T-helper 1 cell treated with Interleukin-12 subunit alpha and Interleukin-12 subunit beta and Interleukin-4 antibody, amounts not matched to agents 30 μg/mL and 1 μg/mL, for 36 hours (primary cell): ENCODE data around the gene GTF3C2.
"Not testable (repeated sequence)": the region's sequence is repeated elsewhere in the genome, so short reads cannot be mapped to it uniquely, and the experiment has no call there.

Source experiments
- H3K27ac Mint-ChIP-seq: one replicate; pipeline ENCODE4 v1.8.0; 2021; ENCODE audit warnings: mild to moderate bottlenecking, mixed read lengths
- H3K27me3 Mint-ChIP-seq: one replicate; pipeline ENCODE4 v1.8.0; 2021; ENCODE audit warnings: low read depth, mixed read lengths
- H3K36me3 Mint-ChIP-seq: one replicate; pipeline ENCODE4 v1.8.0; 2021; ENCODE audit warnings: low read depth, mixed read lengths
- H3K4me1 Mint-ChIP-seq: one replicate; pipeline ENCODE4 v1.8.0; 2021; ENCODE audit warnings: low read depth, mixed read lengths
- H3K4me3 Mint-ChIP-seq: one replicate; pipeline ENCODE4 v1.8.0; 2021; ENCODE audit warnings: mild to moderate bottlenecking, moderate library complexity, mixed read lengths
- H3K9me3 Mint-ChIP-seq: one replicate; pipeline ENCODE4 v1.8.0; 2021; ENCODE audit warnings: mixed read lengths

GTF3C2 gene

GRCh38 chr2:27320958-27321543 is 35.5 kb downstream of the GTF3C2 start:
- Mint-ChIP-seq H3K4me1 (peaks cover 18% of the 10 kb centered on the region), H3K36me3 (peaks cover 15% of the 10 kb centered on the region), H3K27me3 (no peaks in the 10 kb centered on the region), H3K9me3 (no peaks in the 10 kb centered on the region), H3K27ac (no peak overlapping the region), H3K4me3 (peak overlapping the region; percentile 99)

DNA sequence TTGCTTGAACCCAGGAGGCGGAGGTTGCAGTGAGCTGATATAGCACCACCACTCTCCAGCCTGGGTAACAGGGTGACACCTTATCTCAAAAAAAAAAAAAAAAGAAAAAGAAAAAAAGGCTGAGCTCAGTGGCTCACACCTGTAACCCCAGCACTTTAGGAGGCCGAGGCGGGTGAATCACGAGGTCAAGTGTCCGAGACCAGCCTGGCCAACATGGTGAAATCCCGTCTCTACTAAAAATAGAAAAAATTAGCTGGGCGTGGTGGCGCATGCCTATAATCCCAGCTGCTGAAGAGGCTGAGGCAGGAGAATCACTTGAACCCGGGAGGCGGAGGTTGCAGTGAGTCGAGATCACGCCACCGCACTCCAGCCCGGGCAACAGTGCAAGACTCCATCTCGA is 36.7 kb downstream of the GTF3C2 start:
- not testable (repeated sequence) for H3K27me3 Mint-ChIP-seq, H3K36me3 Mint-ChIP-seq, H3K9me3 Mint-ChIP-seq, H3K27ac Mint-ChIP-seq, H3K4me3 Mint-ChIP-seq
- H3K4me1 Mint-ChIP-seq = peaks cover 18% of the 10 kb centered on the region

GRCh38 chr2:27316655-27317412 is 39.7 kb downstream of the GTF3C2 start:
- Mint-ChIP-seq H3K27ac (no peak overlapping the region), H3K4me1 (peaks cover 10% of the 10 kb centered on the region), H3K4me3 (no peak overlapping the region), H3K36me3 (peaks cover 9% of the 10 kb centered on the region), H3K9me3 (no peaks in the 10 kb centered on the region), H3K27me3 (no peaks in the 10 kb centered on the region)

GRCh38 chr2:27315122-27315521 is 41.4 kb downstream of the GTF3C2 start:
- Mint-ChIP-seq H3K9me3 (no peaks in the 10 kb centered on the region), H3K4me1 (peaks cover 3% of the 10 kb centered on the region), H3K27me3 (no peaks in the 10 kb centered on the region), H3K4me3 (no peak overlapping the region), H3K27ac (no peak overlapping the region), H3K36me3 (peaks cover 13% of the 10 kb centered on the region)

DNA sequence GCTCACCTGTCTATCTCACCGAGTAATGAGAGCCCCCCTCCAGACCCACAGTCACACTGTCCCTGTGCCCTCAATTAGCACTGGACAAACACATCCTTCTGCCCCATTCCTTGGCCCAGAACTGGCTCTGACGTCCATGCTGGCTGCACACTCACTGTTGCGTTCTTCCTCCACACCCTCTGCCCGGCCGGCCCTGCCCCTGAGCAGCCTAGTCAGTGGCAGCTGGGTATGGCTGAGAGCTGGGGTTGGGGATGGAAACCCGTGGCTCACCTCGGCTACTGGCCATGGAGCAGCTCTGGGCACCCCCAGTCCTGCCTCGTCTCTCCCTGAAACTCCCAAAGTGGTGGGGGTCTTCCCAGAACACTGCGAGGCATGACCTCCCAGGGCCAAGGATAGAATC is 41.9 kb downstream of the GTF3C2 start:
- H3K4me3 Mint-ChIP-seq = no peak overlapping the region
- H3K4me1 Mint-ChIP-seq = peaks cover 3% of the 10 kb centered on the region
- H3K9me3 Mint-ChIP-seq = no peaks in the 10 kb centered on the region
- H3K36me3 Mint-ChIP-seq = peaks cover 15% of the 10 kb centered on the region
- no peaks in the 10 kb centered on the region for H3K27me3 Mint-ChIP-seq
- H3K27ac Mint-ChIP-seq = no peak overlapping the region

DNA sequence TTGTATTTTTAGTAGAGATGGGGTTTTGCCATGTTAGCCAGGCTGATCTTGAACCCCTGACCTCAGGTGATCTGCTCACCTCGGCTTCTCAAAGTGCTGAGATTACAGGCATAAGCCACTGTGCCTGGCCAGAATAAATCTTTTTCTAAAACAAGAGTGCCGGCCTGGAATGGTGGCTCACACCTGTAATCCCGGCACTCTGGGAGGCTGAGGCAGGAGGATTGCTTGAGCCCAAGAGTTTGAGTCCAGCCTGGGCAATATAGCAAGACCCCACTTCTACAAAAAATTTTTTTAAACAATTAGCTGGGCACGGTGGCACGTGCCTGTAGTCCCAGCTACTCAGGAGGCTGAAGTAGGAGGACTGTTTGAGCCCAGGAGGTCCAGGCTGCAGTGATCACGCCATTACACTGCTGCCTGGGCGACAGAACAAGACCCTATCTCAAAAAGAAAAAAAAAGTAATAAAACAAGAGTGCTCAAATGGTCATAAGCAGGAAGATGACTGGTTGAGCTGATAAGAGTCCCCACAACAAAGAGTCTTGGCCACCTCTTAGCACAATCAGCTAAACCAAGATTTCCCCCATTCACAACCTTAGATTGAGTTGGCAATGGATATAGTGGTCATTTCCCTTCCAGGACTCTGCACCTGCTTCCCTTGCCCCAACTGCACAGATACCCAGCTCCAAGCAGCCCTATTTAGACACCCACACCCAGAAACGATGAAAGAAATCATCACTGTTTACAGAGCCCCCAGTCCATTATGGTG is 42.5 kb downstream of the GTF3C2 start:
- peaks cover 19% of the 10 kb centered on the region for H3K36me3 Mint-ChIP-seq
- no peak overlapping the region for H3K4me3 Mint-ChIP-seq
- H3K27ac Mint-ChIP-seq = no peak overlapping the region
- peaks cover 3% of the 10 kb centered on the region for H3K4me1 Mint-ChIP-seq
- no peaks in the 10 kb centered on the region for H3K27me3 Mint-ChIP-seq
- no peaks in the 10 kb centered on the region for H3K9me3 Mint-ChIP-seq

DNA sequence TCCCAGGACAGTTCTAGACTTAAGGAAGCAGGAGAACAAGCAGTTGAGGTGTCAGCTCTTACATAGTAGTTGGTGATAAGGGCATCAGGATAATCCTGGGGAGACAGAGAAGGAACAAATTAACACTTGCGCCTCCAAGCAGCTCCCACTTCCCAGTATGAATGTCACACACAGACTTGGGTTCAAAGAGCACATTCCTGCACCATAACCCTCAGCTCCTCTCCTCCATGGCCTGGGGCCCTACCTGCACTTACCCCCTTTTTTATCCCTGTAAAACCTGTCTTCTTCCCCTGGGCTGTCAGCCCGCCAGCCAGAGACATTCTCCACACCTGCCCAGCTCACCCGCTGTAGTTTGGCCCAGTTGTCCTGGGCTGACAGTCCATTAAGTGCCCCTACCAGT is 44.4 kb downstream of the GTF3C2 start:
- H3K27me3 Mint-ChIP-seq = no peaks in the 10 kb centered on the region
- no peaks in the 10 kb centered on the region for H3K9me3 Mint-ChIP-seq
- H3K4me1 Mint-ChIP-seq = peaks cover 3% of the 10 kb centered on the region
- no peak overlapping the region for H3K27ac Mint-ChIP-seq
- H3K36me3 Mint-ChIP-seq = peaks cover 17% of the 10 kb centered on the region
- H3K4me3 Mint-ChIP-seq = no peak overlapping the region

DNA sequence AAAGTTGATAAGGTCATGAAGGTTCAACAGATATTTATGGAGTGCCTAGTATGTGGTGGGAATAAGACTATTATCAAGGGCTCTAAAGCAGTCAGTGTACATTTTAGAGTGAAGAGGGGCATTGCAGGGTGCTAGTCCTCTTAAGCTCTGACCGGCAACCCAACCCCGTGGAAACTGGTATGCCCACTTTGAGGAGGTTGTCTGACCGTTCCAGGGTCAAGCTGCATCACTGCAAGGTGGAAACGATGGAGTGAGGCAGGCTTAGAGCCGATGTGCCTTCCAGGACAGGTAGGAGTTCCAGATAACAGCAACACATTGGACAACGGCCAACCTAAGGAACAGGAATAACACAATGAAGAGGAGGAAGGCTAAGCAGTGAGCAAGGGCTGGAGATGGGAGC is 46.9 kb downstream of the GTF3C2 start:
- H3K9me3 Mint-ChIP-seq = no peaks in the 10 kb centered on the region
- no peak overlapping the region for H3K4me3 Mint-ChIP-seq
- peaks cover 10% of the 10 kb centered on the region for H3K27me3 Mint-ChIP-seq
- H3K27ac Mint-ChIP-seq = no peak overlapping the region
- H3K4me1 Mint-ChIP-seq = peaks cover 3% of the 10 kb centered on the region
- H3K36me3 Mint-ChIP-seq = peaks cover 17% of the 10 kb centered on the region

GRCh38 chr2:27308359-27308881 is 48.1 kb downstream of the GTF3C2 start, which contains the start of gene UCN:
UCN (minus strand) TSS chr2:27308445; CDS start chr2:27307895, 550 bp downstream.
- no peaks in the 10 kb centered on the region for H3K9me3 Mint-ChIP-seq
- H3K36me3 Mint-ChIP-seq = peaks cover 17% of the 10 kb centered on the region
- H3K4me1 Mint-ChIP-seq = peaks cover 3% of the 10 kb centered on the region
- H3K4me3 Mint-ChIP-seq = no peak within 1 kb of the TSS
- H3K27ac Mint-ChIP-seq = no peak within 1 kb of the TSS
- peaks cover 12% of the 10 kb centered on the region for H3K27me3 Mint-ChIP-seq

GRCh38 chr2:27307545-27308358 is 48.8 kb downstream of the GTF3C2 start:
- no peaks in the 10 kb centered on the region for H3K9me3 Mint-ChIP-seq
- H3K36me3 Mint-ChIP-seq = peaks cover 17% of the 10 kb centered on the region
- peaks cover 4% of the 10 kb centered on the region for H3K4me1 Mint-ChIP-seq
- H3K4me3 Mint-ChIP-seq = no peak overlapping the region
- H3K27me3 Mint-ChIP-seq = peaks cover 12% of the 10 kb centered on the region
- no peak overlapping the region for H3K27ac Mint-ChIP-seq

GRCh38 chr2:27307287-27307544 is 49.3 kb downstream of the GTF3C2 start:
- peaks cover 13% of the 10 kb centered on the region for H3K36me3 Mint-ChIP-seq
- no peak overlapping the region for H3K27ac Mint-ChIP-seq
- no peaks in the 10 kb centered on the region for H3K9me3 Mint-ChIP-seq
- no peak overlapping the region for H3K4me3 Mint-ChIP-seq
- H3K27me3 Mint-ChIP-seq = peaks cover 12% of the 10 kb centered on the region
- peaks cover 4% of the 10 kb centered on the region for H3K4me1 Mint-ChIP-seq

- no peak overlapping the region for H3K4me3 Mint-ChIP-seq
- no peaks in the 10 kb centered on the region for H3K9me3 Mint-ChIP-seq
- H3K27me3 Mint-ChIP-seq = peaks cover 12% of the 10 kb centered on the region
- peaks cover 13% of the 10 kb centered on the region for H3K36me3 Mint-ChIP-seq
- H3K27ac Mint-ChIP-seq = no peak overlapping the region
- H3K4me1 Mint-ChIP-seq = peaks cover 4% of the 10 kb centered on the region
These were observed 49.8 kb downstream of the GTF3C2 start for GRCh38 chr2:27306573-27307286.

DNA sequence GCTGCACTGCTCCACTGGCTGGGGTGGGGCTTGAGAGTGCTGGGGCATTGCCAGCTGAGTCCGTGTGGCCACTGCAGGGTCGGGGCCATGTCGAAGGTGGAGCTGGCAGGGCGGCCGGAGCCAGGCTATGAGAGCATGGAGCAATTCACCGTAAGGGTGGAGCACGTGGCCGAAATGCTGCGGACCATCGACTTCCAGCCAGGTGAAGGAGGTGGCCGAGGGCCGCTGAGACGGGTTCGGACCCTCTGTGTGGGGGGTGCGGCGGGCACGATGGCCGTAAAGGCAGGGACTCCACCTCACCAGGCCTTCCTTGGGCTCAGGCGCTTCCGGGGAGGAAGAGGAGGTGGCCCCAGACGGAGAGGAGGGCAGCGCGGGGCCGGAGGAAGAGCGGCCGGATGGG is 50.4 kb downstream of the GTF3C2 start:
- Mint-ChIP-seq H3K36me3 (peaks cover 9% of the 10 kb centered on the region), H3K9me3 (no peaks in the 10 kb centered on the region), H3K27ac (no peak overlapping the region), H3K4me3 (no peak overlapping the region), H3K27me3 (peaks cover 12% of the 10 kb centered on the region), H3K4me1 (peaks cover 4% of the 10 kb centered on the region)

GRCh38 chr2:27305516-27305915 is 51.0 kb downstream of the GTF3C2 start:
- Mint-ChIP-seq H3K4me1 (peaks cover 4% of the 10 kb centered on the region), H3K9me3 (no peaks in the 10 kb centered on the region), H3K27me3 (peaks cover 12% of the 10 kb centered on the region), H3K36me3 (peaks cover 9% of the 10 kb centered on the region), H3K4me3 (no peak overlapping the region), H3K27ac (no peak overlapping the region)
